Ishikawa (cell line): ENCODE measurements around the gene MGAT4C.

ENCODE experiments used
- CEBPB ChIP-seq: IDR thresholded peaks from 2 replicates; pipeline ENCODE4 v1.6.1; 2012
- CREB1 ChIP-seq: IDR thresholded peaks from 2 replicates; pipeline ENCODE4 v1.6.1; 2012; ENCODE audit warnings: low read depth
- EGR1 ChIP-seq: IDR thresholded peaks from 2 replicates; pipeline ENCODE4 v1.6.1; 2012
- EP300 ChIP-seq: IDR thresholded peaks from 2 replicates; pipeline ENCODE4 v1.6.1; 2012; ENCODE audit warnings: borderline replicate concordance
- FOXM1 ChIP-seq: IDR thresholded peaks from 2 replicates; pipeline ENCODE4 v1.6.1; 2012; ENCODE audit warnings: low read depth, borderline replicate concordance
- NFIC ChIP-seq: IDR thresholded peaks from 2 replicates; pipeline ENCODE4 v1.6.1; 2012
- RAD21 ChIP-seq: IDR thresholded peaks from 2 replicates; pipeline ENCODE4 v1.6.1; 2012; ENCODE audit warnings: low read depth
- REST ChIP-seq: IDR thresholded peaks from 2 replicates; pipeline ENCODE4 v1.6.1; 2012; ENCODE audit warnings: low read depth, mild to moderate bottlenecking
- TAF1 ChIP-seq: IDR thresholded peaks from 2 replicates; pipeline ENCODE4 v1.6.1; 2012; ENCODE audit warnings: low read depth, mild to moderate bottlenecking
- TCF12 ChIP-seq: IDR thresholded peaks from 2 replicates; pipeline ENCODE4 v1.6.1; 2012; ENCODE audit warnings: low read depth
- TEAD4 ChIP-seq: IDR thresholded peaks from 2 replicates; pipeline ENCODE4 v1.6.1; 2012
- YY1 ChIP-seq: IDR thresholded peaks from 2 replicates; pipeline ENCODE4 v1.6.1; 2012; ENCODE audit warnings: low read depth
- ZBTB7A ChIP-seq: IDR thresholded peaks from 2 replicates; pipeline ENCODE4 v1.6.1; 2012; ENCODE audit warnings: low read depth
- TF ChIP-seq, protein P1 (sequence below): IDR thresholded peaks from 2 replicates; pipeline ENCODE4 v1.6.1; 2012
- TF ChIP-seq, protein P2 (sequence below): IDR thresholded peaks from 2 replicates; pipeline ENCODE4 v1.6.1; 2012

MGAT4C gene

DNA sequence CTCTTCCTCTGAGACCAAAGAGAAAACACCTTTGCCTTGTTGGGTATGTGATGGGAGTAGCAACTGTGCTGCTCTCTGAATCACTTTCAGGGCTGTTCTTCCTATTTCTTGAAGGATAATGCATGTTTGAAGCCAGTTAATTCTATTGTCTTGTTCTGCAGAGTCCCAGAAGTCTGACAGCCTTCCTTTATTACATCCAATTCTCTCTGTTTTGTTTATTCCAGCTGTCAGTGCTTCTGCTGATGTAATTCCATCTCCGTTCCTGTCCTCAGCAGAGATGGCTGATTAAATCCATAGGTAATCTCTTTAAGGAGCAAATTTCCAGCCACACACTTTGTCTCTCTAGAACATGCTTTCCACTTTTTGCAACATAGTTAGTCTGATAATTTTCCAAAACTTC lies 59.7 kb downstream of the MGAT4C start:
- TF ChIP-seq NFIC = no peak
- TF ChIP-seq EGR1 = no peak
- TF ChIP-seq FOXM1 = no peak
- no peak for TF ChIP-seq REST
- no peak for TF ChIP-seq CREB1

- TF ChIP-seq EGR1 (no peak), CREB1 (no peak), YY1 (no peak), EP300 (no peak), TAF1 (no peak), RAD21 (no peak), ZBTB7A (no peak), REST (no peak), FOXM1 (no peak), TEAD4 (no peak), TCF12 (no peak)
- TF ChIP-seq, protein P1, sequence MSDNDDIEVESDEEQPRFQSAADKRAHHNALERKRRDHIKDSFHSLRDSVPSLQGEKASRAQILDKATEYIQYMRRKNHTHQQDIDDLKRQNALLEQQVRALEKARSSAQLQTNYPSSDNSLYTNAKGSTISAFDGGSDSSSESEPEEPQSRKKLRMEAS = no peak
Measured at GRCh38 chr12:86194721-86195120, 61.5 kb downstream of the MGAT4C start.

GRCh38 chr12:86193931-86194330 lies 62.3 kb downstream of the MGAT4C start:
- TF ChIP-seq ZBTB7A = no peak

- no peak for TF ChIP-seq TCF12
- TF ChIP-seq, protein P2, sequence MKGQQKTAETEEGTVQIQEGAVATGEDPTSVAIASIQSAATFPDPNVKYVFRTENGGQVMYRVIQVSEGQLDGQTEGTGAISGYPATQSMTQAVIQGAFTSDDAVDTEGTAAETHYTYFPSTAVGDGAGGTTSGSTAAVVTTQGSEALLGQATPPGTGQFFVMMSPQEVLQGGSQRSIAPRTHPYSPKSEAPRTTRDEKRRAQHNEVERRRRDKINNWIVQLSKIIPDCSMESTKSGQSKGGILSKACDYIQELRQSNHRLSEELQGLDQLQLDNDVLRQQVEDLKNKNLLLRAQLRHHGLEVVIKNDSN = no peak
- no peak for TF ChIP-seq REST
- TF ChIP-seq CEBPB = no peak
- TF ChIP-seq EGR1 = no peak
- no peak for TF ChIP-seq YY1
- no peak for TF ChIP-seq ZBTB7A
Measured at GRCh38 chr12:86188226-86188625, 68.0 kb downstream of the MGAT4C start.

DNA sequence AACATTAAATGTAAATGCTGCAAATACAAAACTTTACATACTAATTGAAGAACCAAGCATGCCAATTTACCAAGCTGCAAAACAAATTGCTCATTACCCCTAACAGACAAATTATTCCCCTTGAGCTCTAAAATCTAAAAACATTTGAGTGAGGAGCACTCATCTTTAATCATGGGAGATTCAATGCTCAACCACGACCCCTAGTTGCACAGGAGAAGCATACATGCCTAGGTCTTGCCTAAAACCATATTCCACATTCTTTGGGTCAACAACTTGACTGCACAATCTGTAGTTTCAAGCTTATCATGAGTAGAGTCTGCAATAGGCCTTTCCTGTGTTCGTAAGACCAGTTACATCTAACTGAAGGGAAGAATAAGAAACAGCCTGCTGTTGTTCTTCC lies 69.7 kb downstream of the MGAT4C start:
- TF ChIP-seq ZBTB7A (no peak), NFIC (no peak), TCF12 (no peak), RAD21 (no peak), CREB1 (no peak), FOXM1 (no peak)
- TF ChIP-seq, protein P2 = no peak

DNA sequence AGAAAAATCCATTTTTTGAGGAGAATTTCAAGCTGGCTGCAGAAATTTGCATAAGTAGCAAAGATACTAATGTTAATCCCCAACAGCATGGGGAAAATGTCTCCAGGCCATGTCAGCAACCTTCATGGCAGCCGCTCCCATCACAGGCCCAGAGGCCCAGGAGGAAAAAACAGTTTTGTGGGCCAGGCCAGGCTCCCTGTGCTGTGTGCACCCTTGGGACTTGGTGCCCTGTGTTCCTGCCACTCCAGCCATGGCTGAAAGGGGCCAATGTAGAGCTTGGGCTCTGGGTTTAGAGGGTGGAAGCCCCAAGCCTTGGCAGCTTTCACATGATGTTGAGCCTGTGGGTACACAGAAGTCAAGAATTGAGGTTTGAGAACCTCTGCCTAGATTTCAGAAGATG lies 76.3 kb downstream of the MGAT4C start:
- no peak for TF ChIP-seq CREB1
- TF ChIP-seq, protein P1 = no peak
- no peak for TF ChIP-seq FOXM1
- TF ChIP-seq NFIC = no peak
- TF ChIP-seq, protein P2 = no peak
- no peak for TF ChIP-seq CEBPB
- no peak for TF ChIP-seq EP300
- TF ChIP-seq RAD21 = no peak
- no peak for TF ChIP-seq TCF12
- no peak for TF ChIP-seq TAF1
- TF ChIP-seq YY1 = no peak
- TF ChIP-seq REST = no peak
- no peak for TF ChIP-seq EGR1
